Fibroblast of the aortic adventitia (primary cell): Measurements from ENCODE around the gene PLEKHA6. TPM values are rescaled to one million over a fixed set of nuclear protein-coding genes. Genes with fewer than 3 reads are reported as not detected.

ENCODE experiments used
- DNase-seq: peaks from one replicate; pipeline ENCODE4 v3.0.0-alpha.2; 2010; ENCODE audit warnings: low read depth
- H3K4me3 ChIP-seq: 2 replicates; pipeline ENCODE4 v1.5.1; 2011; ENCODE audit warnings: low read depth, mild to moderate bottlenecking, control low read depth, low read length, moderate library complexity
- CTCF ChIP-seq: IDR thresholded peaks from 2 replicates; pipeline ENCODE4 v1.5.1; 2011; ENCODE audit warnings: mild to moderate bottlenecking, low read length, control low read depth, inconsistent platforms; ENCODE audit not compliant: insufficient read depth
- total RNA-seq: library from RNA; depleted of rRNA; stranded (reverse); fragments of >200 nt; gene quantifications from 2 replicates; pipeline ENCODE4 v1.2.3, GENCODE V29; 2012; ENCODE audit warnings: low replicate concordance

Gene PLEKHA6
- total RNA-seq, 1 donor, result 3.6 TPM

- no peak overlapping the region for H3K4me3 ChIP-seq
- TF ChIP-seq CTCF, result no peak
- no peak for DNase-seq
Measured at GRCh38 chr1:204181116-204181515, 178.6 kb downstream of the PLEKHA6 start.

- TF ChIP-seq CTCF, result no peak
- no peak for DNase-seq
- H3K4me3 ChIP-seq, result no peak overlapping the region
Measured at GRCh38 chr1:204180133-204180532, 179.6 kb downstream of the PLEKHA6 start.

GRCh38 chr1:204178487-204179281, 181.0 kb downstream of the PLEKHA6 start:
- no peak overlapping the region for H3K4me3 ChIP-seq
- no peak for TF ChIP-seq CTCF
- no peak for DNase-seq

GRCh38 chr1:204177133-204177532, 182.6 kb downstream of the PLEKHA6 start:
- DNase-seq, result no peak
- H3K4me3 ChIP-seq, result no peak overlapping the region
- TF ChIP-seq CTCF, result no peak

GRCh38 chr1:204176049-204176448, 183.7 kb downstream of the PLEKHA6 start:
- H3K4me3 ChIP-seq, result no peak overlapping the region
- DNase-seq, result no peak
- TF ChIP-seq CTCF, result no peak

- no peak for DNase-seq
- no peak overlapping the region for H3K4me3 ChIP-seq
- no peak for TF ChIP-seq CTCF
Measured at GRCh38 chr1:204174958-204175357, 184.8 kb downstream of the PLEKHA6 start.

- DNase-seq, result no peak
- H3K4me3 ChIP-seq, result no peak overlapping the region
- TF ChIP-seq CTCF, result no peak
Measured at GRCh38 chr1:204172404-204173029, 187.2 kb downstream of the PLEKHA6 start.
